IMR-90 (cell line): Measurements from ENCODE around the gene TYSND1. TPM values are rescaled to one million over a fixed set of nuclear protein-coding genes. Genes with fewer than 3 reads are reported as not detected.

Experiments
- ATAC-seq: fragments of 200-7000 bp; cut with Tn5 transposase; 2 replicates; pipeline ENCODE4 v1.9.1; 2020; ENCODE audit warnings: low read depth, mild to moderate bottlenecking, moderate library complexity
- BruUV-seq: library from RNA; stranded (reverse); fragments of 400-500 nt; replicated peaks from 2 replicates; lab custom pipeline; 2021; lab: Mats Ljungman, UMichigan
- CTCF ChIA-PET: fragments of 300-600 bp; formaldehyde crosslinking; extraction: SDS; loops from one replicate; lab custom pipeline; 2021; ENCODE audit warnings: antibody characterized with exemption; lab: Yijun Ruan, JAX
- POLR2A ChIA-PET: fragments of 300-600 bp; sonication (Branson Sonifier 250); formaldehyde crosslinking; loops from one replicate; lab custom pipeline; 2022; ENCODE audit warnings: antibody characterized with exemption; ENCODE audit not compliant: unreplicated experiment; lab: Charles Lee
- DNase-seq: peaks from one replicate; pipeline ENCODE4 v3.0.0; 2013
- H2AFZ ChIP-seq: replicated peaks from 2 replicates; pipeline ENCODE3; 2013; ENCODE audit warnings: low read length, mild to moderate bottlenecking; ENCODE audit not compliant: poor library complexity
- H2AK5ac ChIP-seq: 2 replicates; pipeline ENCODE4 v1.6.1; 2013; ENCODE audit warnings: low read depth, low read length, inconsistent platforms
- H2AK9ac ChIP-seq: replicated peaks from 2 replicates; pipeline ENCODE3; 2013; ENCODE audit warnings: mild to moderate bottlenecking, low read depth, low read length, moderate library complexity; ENCODE audit not compliant: poor library complexity
- H2BK120ac ChIP-seq: 2 replicates; pipeline ENCODE4 v1.6.1; 2013; ENCODE audit warnings: low read depth, low read length, inconsistent platforms
- H2BK15ac ChIP-seq: 3 replicates; pipeline ENCODE4 v1.6.1; 2013; ENCODE audit warnings: low read depth, low read length, inconsistent platforms
- H2BK20ac ChIP-seq: 2 replicates; pipeline ENCODE4 v1.6.1; 2013; ENCODE audit warnings: low read depth, mild to moderate bottlenecking, inconsistent platforms, low read length, moderate library complexity
- H2BK5ac ChIP-seq: 2 replicates; pipeline ENCODE4 v1.6.1; 2013; ENCODE audit warnings: mild to moderate bottlenecking, low read depth, low read length, inconsistent platforms; ENCODE audit not compliant: poor library complexity, severe bottlenecking
- H3K14ac ChIP-seq: replicated peaks from 2 replicates; pipeline ENCODE4 v1.6.1; 2013; ENCODE audit warnings: low read depth, low read length, inconsistent platforms
- H3K18ac ChIP-seq: 2 replicates; pipeline ENCODE4 v1.6.1; 2013; ENCODE audit warnings: low read depth, low read length, control low read depth
- H3K23ac ChIP-seq: 2 replicates; pipeline ENCODE4 v1.6.1; 2013; ENCODE audit warnings: low read depth, low read length, inconsistent platforms
- H3K27ac ChIP-seq: 2 replicates; pipeline ENCODE4 v1.5.1; 2013; ENCODE audit warnings: mild to moderate bottlenecking, control low read depth, low read length; ENCODE audit not compliant: insufficient read depth
- H3K27me3 ChIP-seq: 2 replicates; pipeline ENCODE4 v1.6.1; 2013; ENCODE audit warnings: low read length; ENCODE audit not compliant: control insufficient read depth, insufficient read depth
- H3K36me3 ChIP-seq: 2 replicates; pipeline ENCODE4 v1.6.1; 2013; ENCODE audit warnings: low read length, mixed read lengths; ENCODE audit not compliant: control insufficient read depth, insufficient read depth
- H3K4ac ChIP-seq: 2 replicates; pipeline ENCODE4 v1.6.1; 2013; ENCODE audit warnings: low read depth, low read length, inconsistent platforms
- H3K4me1 ChIP-seq: 2 replicates; pipeline ENCODE4 v1.6.1; 2013; ENCODE audit warnings: low read length, mixed read lengths; ENCODE audit not compliant: control insufficient read depth, insufficient read depth
- H3K4me2 ChIP-seq: 2 replicates; pipeline ENCODE4 v1.6.1; 2013; ENCODE audit warnings: low read depth, mild to moderate bottlenecking, control low read depth, low read length, moderate library complexity
- H3K4me3 ChIP-seq: 2 replicates; pipeline ENCODE4 v1.5.1; 2013; ENCODE audit warnings: low read depth, mild to moderate bottlenecking, control low read depth, low read length, moderate library complexity; ENCODE audit not compliant: insufficient read depth
- H3K56ac ChIP-seq: 2 replicates; pipeline ENCODE4 v1.6.1; 2013; ENCODE audit warnings: low read length, inconsistent platforms; ENCODE audit not compliant: insufficient read depth; ENCODE audit errors: extremely low read depth
- H3K79me1 ChIP-seq, 2 experiments: 2 replicates each; pipeline ENCODE4 v1.6.1; 2013; ENCODE audit warnings: low read length in 2 of 2, inconsistent platforms in 1 of 2, low read depth in 1 of 2
- H3K9ac ChIP-seq: 2 replicates; pipeline ENCODE4 v1.6.1; 2013; ENCODE audit warnings: low read depth, low read length, control low read depth
- H3K9me1 ChIP-seq: 2 replicates; pipeline ENCODE4 v1.6.1; 2013; ENCODE audit warnings: low read length, inconsistent platforms; ENCODE audit not compliant: insufficient read depth
- H3K9me3 ChIP-seq: 2 replicates; pipeline ENCODE4 v1.6.1; 2013; ENCODE audit warnings: low read length; ENCODE audit not compliant: control insufficient read depth, insufficient read depth
- H4K20me1 ChIP-seq: 2 replicates; pipeline ENCODE4 v1.6.1; 2013; ENCODE audit warnings: low read length, inconsistent platforms; ENCODE audit not compliant: insufficient read depth
- H4K5ac ChIP-seq: 2 replicates; pipeline ENCODE4 v1.6.1; 2013; ENCODE audit warnings: mild to moderate bottlenecking, low read depth, low read length, control low read depth
- H4K8ac ChIP-seq, 2 experiments: 2 replicates each; pipeline ENCODE4 v1.6.1; 2013; ENCODE audit warnings: low read depth in 2 of 2, low read length in 2 of 2, control low read depth in 1 of 2, inconsistent platforms in 1 of 2
- H4K91ac ChIP-seq: 2 replicates; pipeline ENCODE4 v1.6.1; 2013; ENCODE audit warnings: low read depth, low read length, inconsistent platforms; ENCODE audit not compliant: insufficient read depth
- CHD1 ChIP-seq: IDR thresholded peaks from 2 replicates; pipeline ENCODE4 v1.6.1; 2012; ENCODE audit warnings: low read depth, low read length, improper control_type of control experiment
- MAFK ChIP-seq: IDR thresholded peaks from 2 replicates; pipeline ENCODE4 v1.6.1; 2012; ENCODE audit warnings: low read depth, low read length, improper control_type of control experiment
- MXI1 ChIP-seq: IDR thresholded peaks from 2 replicates; pipeline ENCODE4 v1.6.1; 2012; ENCODE audit warnings: low read depth, mild to moderate bottlenecking, low read length, moderate library complexity, borderline replicate concordance
- NFE2L2 ChIP-seq: fragments of 150-350 bp; IDR thresholded peaks from 2 replicates; pipeline ENCODE4 v1.6.1; 2016; ENCODE audit warnings: low read depth, mild to moderate bottlenecking, low read length
- RCOR1 ChIP-seq: IDR thresholded peaks from 2 replicates; pipeline ENCODE4 v1.6.1; 2012; ENCODE audit warnings: mild to moderate bottlenecking, low read length, improper control_type of control experiment; ENCODE audit not compliant: insufficient replicate concordance
- RFX5 ChIP-seq: IDR thresholded peaks from 2 replicates; pipeline ENCODE4 v1.8.0; 2012; ENCODE audit warnings: low read depth, mild to moderate bottlenecking, low read length, moderate library complexity
- WGBS, 2 experiments: methylation state at CpG; one replicate each; pipeline versions ENCODE4 v1.1.5 to v1.1.7; 2013; ENCODE audit warnings: missing lambda C conversion rate in 2 of 2; ENCODE audit not compliant: insufficient read length in 1 of 2; ENCODE audit errors: extremely low coverage in 2 of 2; 5-methylcytosine and 5-hydroxymethylcytosine counted together
- dilution Hi-C: fragments of 300-500 bp; cut with HindIII; formaldehyde crosslinking; loops from one replicate; pipeline ENCODE4 v1.14.3; 2018; ENCODE audit warnings: low sequenced_read_pairs; ENCODE audit not compliant: unreplicated experiment
- in situ Hi-C: fragments of 300-500 bp; cut with MboI; formaldehyde crosslinking; loops from 3 replicates; pipeline ENCODE4 v1.14.3; 2019; ENCODE audit warnings: low sequenced_read_pairs, inconsistent platforms, mixed read lengths
- intact Hi-C: fragments of 100-400 bp; cut with micrococcal nuclease; formaldehyde crosslinking; loops from 2 replicates; pipeline ENCODE4 v1.10.0; 2022
- polyA plus RNA-seq, 3 experiments: library from polyadenylated mRNA; depleted of rRNA; stranded (reverse); fragments of >200 nt; gene quantifications; 2 replicates each; pipeline ENCODE4 v1.2.3, GENCODE V29; 2012; ENCODE audit warnings: low replicate concordance in 1 of 3
- total RNA-seq: library from RNA; depleted of rRNA; stranded (reverse); fragments of >200 nt; gene quantifications from 2 replicates; pipeline ENCODE4 v1.2.3, GENCODE V29; 2012

The TYSND1 gene
- total and polyA plus RNA-seq, 2 of the 4 experiments (the other 2 are of a cell fraction): 2.9 to 4.1 TPM

DNA sequence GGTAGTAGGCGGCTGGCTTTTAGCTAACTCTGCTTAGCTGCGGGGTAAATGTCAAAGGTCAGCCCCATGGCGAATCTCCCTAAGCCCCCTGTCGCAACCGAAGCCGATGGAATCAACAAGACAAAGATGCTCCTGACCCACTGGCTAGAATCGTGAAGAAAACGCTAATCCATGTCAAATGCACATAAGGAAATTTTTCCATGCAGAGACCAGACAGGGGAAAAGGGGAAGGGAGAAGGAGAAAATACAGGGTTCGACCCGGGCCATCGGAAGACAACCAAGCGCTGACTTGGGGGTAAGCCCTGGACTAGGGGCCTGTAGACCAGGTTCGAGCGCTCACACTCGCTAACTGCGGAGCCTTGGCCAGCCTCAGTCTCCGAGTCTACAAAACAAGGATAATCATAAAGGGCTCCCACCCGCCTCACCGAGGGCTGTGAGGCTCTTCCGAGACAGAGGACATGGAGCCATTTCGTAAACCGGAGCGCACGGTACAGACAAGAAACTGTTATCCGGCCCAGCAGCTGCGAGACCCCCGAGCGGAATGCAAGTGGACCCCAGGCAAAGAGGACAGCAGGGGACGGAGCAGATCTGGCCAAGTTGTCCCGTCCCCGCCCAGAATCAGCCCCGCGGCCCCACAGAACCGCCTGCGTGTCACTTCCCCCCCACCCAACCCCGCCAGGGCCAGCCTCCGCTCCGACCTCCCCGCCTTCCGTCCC lies 23.3 kb upstream of the TYSND1 start:
- peaks cover 4% of the 10 kb centered on the region for H3K36me3 ChIP-seq
- dilution Hi-C loops: no loop called here
- peaks cover 20% of the 10 kb centered on the region for H3K9me1 ChIP-seq

More for the DNA sequence above, 23.3 kb upstream of the TYSND1 start:
- H3K27me3 ChIP-seq: no peaks in the 10 kb centered on the region
- H3K79me1 ChIP-seq: peaks cover 5 to 30% of the 10 kb centered on the region in 2 experiments
- peak overlapping the region; percentile 53; the same call in 1 of the 2 replicates for H2BK120ac ChIP-seq
- peak overlapping the region; percentile 99 for H3K9ac ChIP-seq
- peak overlapping the region; percentile 97 for H2AFZ ChIP-seq
- peak overlapping the region; percentile 92 for H4K91ac ChIP-seq
- H3K4me1 ChIP-seq: peaks cover 12% of the 10 kb centered on the region
- H3K9me3 ChIP-seq: no peaks in the 10 kb centered on the region
- H3K4me3 ChIP-seq: peak overlapping the region; percentile 99
- H2BK20ac ChIP-seq: no peak overlapping the region
- H2AK9ac ChIP-seq: peak overlapping the region; percentile 98
- BruUV-seq: no TSS peak
- intact Hi-C loops: loop anchor here (2.0 kb wide), 1 partner anchor 23 kb away; no protein-coding TSS in a partner anchor
- POLR2A ChIA-PET: interaction anchor here (0.5 to 2.2 kb wide), 4 partner anchors 15 to 254 kb away, joined by 3 to 13 read pairs (median 6); partner anchors contain the start of gene TYSND1
- peak overlapping the region; percentile 98 for H3K23ac ChIP-seq
- H2BK5ac ChIP-seq: peak overlapping the region; percentile 74
- peak overlapping the region; percentile 85 to 89 for H4K8ac ChIP-seq
- peak overlapping the region; percentile 95 for H3K14ac ChIP-seq
- H3K4ac ChIP-seq: peak overlapping the region; percentile 94
- peak overlapping the region; percentile 91 for H3K18ac ChIP-seq
- H3K27ac ChIP-seq: peak overlapping the region; percentile 94
- peak overlapping the region; percentile 90 for H2AK5ac ChIP-seq
- 0 out of 3 replicates have a peak overlapping the region, but pooled peaks have one; percentile 16 for H2BK15ac ChIP-seq
- peaks cover 54% of the 10 kb centered on the region for H4K20me1 ChIP-seq
- CTCF ChIA-PET: interaction anchor here (1.4 to 1.9 kb wide), 2 partner anchors 23 to 195 kb away, joined by 3 to 6 read pairs; partner anchors contain the start of gene TYSND1
- H3K56ac ChIP-seq: peak overlapping the region; percentile 67
- peak overlapping the region; percentile 80 for H3K4me2 ChIP-seq
- TF ChIP-seq MXI1 (no peak), RCOR1 (no peak), NFE2L2 (no peak), MAFK (no peak), CHD1 (no peak), RFX5 (no peak)
- DNase-seq: no peak
- ATAC-seq: peak; percentile 35
- peak overlapping the region; percentile 96 for H4K5ac ChIP-seq
- 0% methylated on average over 15 of the region's 40 CpGs; no CpG with 5 or more reads in 1 of the 2 experiments for WGBS, 2 experiments
- in situ Hi-C loops: no loop called here
